ENCODE results near the gene CFAP58. TPM values are rescaled to one million over a fixed set of nuclear protein-coding genes. Genes with fewer than 3 reads are reported as not detected.

CFAP58 gene
- total and polyA plus RNA-seq, 2 donors (not counting 3 experiments of a cell fraction or from before 2014, with no cell fraction given): 0.07 to 0.29 TPM

- no TSS peak for BruUV-seq (replicated peaks)
- Histone ChIP-seq H3K9ac (replicated peaks; ENCODE audit: extremely low read depth, insufficient read depth, low read length) (no peak overlapping the region), H3K9me3 (replicated peaks; ENCODE audit: control insufficient read depth, insufficient read depth, low read length) (no peaks in the 10 kb centered on the region), H3K36me3 (ENCODE audit: control insufficient read depth in 2 of 2, extremely low read depth in 1 of 2, insufficient read depth in 2 of 2, low read length in 2 of 2) (no peaks in the 10 kb centered on the region), H4K20me1 (replicated peaks; ENCODE audit: control insufficient read depth, extremely low read depth, insufficient read depth, low read length) (no peaks in the 10 kb centered on the region), H2AFZ (ENCODE audit: low read depth, low read length) (no peak overlapping the region), H3K27ac (ENCODE audit: insufficient read depth, low read depth, low read length) (no peak overlapping the region), H3K4me2 (ENCODE audit: insufficient read depth, low read length) (no peak overlapping the region), H3K9me1 (replicated peaks; ENCODE audit: control insufficient read depth, extremely low read depth, insufficient read depth, low read length) (no peaks in the 10 kb centered on the region), H3K4me1 (ENCODE audit: control insufficient read depth, extremely low read depth, insufficient read depth, low read length) (no peaks in the 10 kb centered on the region), H3K27me3 (ENCODE audit: control insufficient read depth in 2 of 2, insufficient read depth in 2 of 2, low read length in 2 of 2) (no peaks in the 10 kb centered on the region), H3K79me2 (ENCODE audit: control insufficient read depth, insufficient read depth, low read length) (no peaks in the 10 kb centered on the region), H3K4me3 (replicated peaks in 1 of 3; ENCODE audit: insufficient read depth in 1 of 3, low read depth in 1 of 3, low read length in 3 of 3) (no peak overlapping the region)
- FAIRE-seq (no peak), DNase-seq (ENCODE audit: low read depth, low spot score) (no peak)
- ChIA-PET CTCF (no interaction called here), POLR2A (no interaction called here)
- intact Hi-C loops (cut with micrococcal nuclease) (no loop called here), dilution Hi-C loops (cut with MboI; ENCODE audit: extremely low pct_ligation_motif_present, low sequenced_read_pairs) (no loop called here)
- TF ChIP-seq MYC (IDR thresholded peaks at IDR 0.05; ENCODE audit: low read depth, low read length): no peak
- TF ChIP-seq GATA2 (IDR thresholded peaks at IDR 0.05; ENCODE audit: insufficient read depth, insufficient read length, low read depth, low read length): no peak
- no peak for TF ChIP-seq EZH2 (IDR thresholded peaks at IDR 0.05; ENCODE audit: borderline replicate concordance, low read depth, low read length, severe bottlenecking)
These were observed 39.8 kb downstream of the CFAP58 start for GRCh38 chr10:104393387-104393786.

GRCh38 chr10:104396581-104396980 is 42.9 kb downstream of the CFAP58 start:
- no peaks in the 10 kb centered on the region for H3K4me1 ChIP-seq (ENCODE audit: control insufficient read depth, extremely low read depth, insufficient read depth, low read length)
- POLR2A ChIA-PET: no interaction called here
- no peak for DNase-seq (ENCODE audit: low read depth, low spot score)
- H3K9me1 ChIP-seq (replicated peaks; ENCODE audit: control insufficient read depth, extremely low read depth, insufficient read depth, low read length): no peaks in the 10 kb centered on the region
- no peaks in the 10 kb centered on the region for H3K27me3 ChIP-seq (ENCODE audit: control insufficient read depth in 2 of 2, insufficient read depth in 2 of 2, low read length in 2 of 2)
- intact Hi-C loops (cut with micrococcal nuclease) (no loop called here), dilution Hi-C loops (cut with MboI; ENCODE audit: extremely low pct_ligation_motif_present, low sequenced_read_pairs) (no loop called here)
- H3K36me3 ChIP-seq (ENCODE audit: control insufficient read depth in 2 of 2, extremely low read depth in 1 of 2, insufficient read depth in 2 of 2, low read length in 2 of 2): no peaks in the 10 kb centered on the region
- no peak overlapping the region for H2AFZ ChIP-seq (ENCODE audit: low read depth, low read length)
- H3K4me3 ChIP-seq (replicated peaks in 1 of 3; ENCODE audit: insufficient read depth in 1 of 3, low read depth in 1 of 3, low read length in 3 of 3): no peak overlapping the region
- CTCF ChIA-PET: no interaction called here
- TF ChIP-seq, protein P1, sequence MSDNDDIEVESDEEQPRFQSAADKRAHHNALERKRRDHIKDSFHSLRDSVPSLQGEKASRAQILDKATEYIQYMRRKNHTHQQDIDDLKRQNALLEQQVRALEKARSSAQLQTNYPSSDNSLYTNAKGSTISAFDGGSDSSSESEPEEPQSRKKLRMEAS (IDR thresholded peaks at IDR 0.05; ENCODE audit: insufficient read depth, insufficient read length): no peak
- TF ChIP-seq JUN (IDR thresholded peaks at IDR 0.05; ENCODE audit: borderline replicate concordance, insufficient read depth, insufficient read length, low read depth) (no peak), EZH2 (IDR thresholded peaks at IDR 0.05; ENCODE audit: borderline replicate concordance, low read depth, low read length, severe bottlenecking) (no peak), CTCF (IDR thresholded peaks at IDR 0.05; ENCODE audit: extremely low read depth in 1 of 2, insufficient read depth in 1 of 2, low read depth in 1 of 2, low read length in 2 of 2) (no peak), GATA2 (IDR thresholded peaks at IDR 0.05; ENCODE audit: insufficient read depth, insufficient read length, low read depth, low read length) (no peak), MYC (IDR thresholded peaks at IDR 0.05; ENCODE audit: low read depth, low read length) (no peak), POLR2AphosphoS5 (IDR thresholded peaks at IDR 0.05; ENCODE audit: insufficient read depth, low read depth, low read length) (no peak), POLR2A (IDR thresholded peaks at IDR 0.05; ENCODE audit: low read depth, low read length) (no peak), FOS (IDR thresholded peaks at IDR 0.05; ENCODE audit: borderline replicate concordance, insufficient read depth, low read length) (no peak)
- no peaks in the 10 kb centered on the region for H3K79me2 ChIP-seq (ENCODE audit: control insufficient read depth, insufficient read depth, low read length)
- H4K20me1 ChIP-seq (replicated peaks; ENCODE audit: control insufficient read depth, extremely low read depth, insufficient read depth, low read length): no peaks in the 10 kb centered on the region
- H3K9ac ChIP-seq (replicated peaks; ENCODE audit: extremely low read depth, insufficient read depth, low read length): no peak overlapping the region
- no peak for FAIRE-seq
- no peaks in the 10 kb centered on the region for H3K9me3 ChIP-seq (replicated peaks; ENCODE audit: control insufficient read depth, insufficient read depth, low read length)
- no peak overlapping the region for H3K27ac ChIP-seq (ENCODE audit: insufficient read depth, low read depth, low read length)
- no peak overlapping the region for H3K4me2 ChIP-seq (ENCODE audit: insufficient read depth, low read length)
- BruUV-seq (replicated peaks): no TSS peak
